ENCODE measurements around the gene TAS2R13.

DNA sequence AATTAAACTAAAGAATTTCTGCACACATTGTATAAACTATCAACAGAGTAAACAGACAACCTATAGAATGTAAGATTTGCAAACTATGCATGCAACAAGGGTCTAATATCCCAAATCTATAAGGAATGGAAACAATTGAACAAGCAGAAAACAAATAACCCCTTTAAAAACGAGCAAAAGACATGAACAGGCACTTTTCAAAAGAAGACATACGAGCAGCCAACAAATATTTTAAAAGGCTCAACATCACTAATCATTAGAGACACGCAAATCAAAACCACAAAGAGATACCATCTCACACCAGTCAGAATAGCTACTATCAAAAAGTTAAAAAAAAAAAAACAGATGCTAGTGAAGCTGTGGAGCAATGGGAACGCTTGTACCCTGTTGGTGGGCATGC, 4.7 kb downstream of the TAS2R13 start:
- TF ChIP-seq CTCF (IDR thresholded peaks at IDR 0.05; ENCODE audit: poor library complexity) (no peak), EZH2phosphoT487 (IDR thresholded peaks at IDR 0.05; ENCODE audit: low read depth, severe bottlenecking, unreplicated experiment) (no peak)

Measured in hepatocyte (in vitro differentiated cells).